Suprapubic skin (tissue), 4 donors: ENCODE results near the gene FUOM. TPM values are rescaled to one million over a fixed set of nuclear protein-coding genes. Genes with fewer than 3 reads are reported as not detected.
A peak's percentile ranks its signal among the peaks of the same experiment; 100 is the strongest.

Source experiments
- DNase-seq, 2 donors: peaks; one replicate each; pipeline ENCODE4 v3.0.0-alpha.2; 2019; ENCODE audit warnings: low spot score in 2 of 2
- H3K27ac ChIP-seq: fragments of 200-600 bp; sonication (generic); one replicate; pipeline ENCODE4 v1.5.1; 2019
- H3K27me3 ChIP-seq: fragments of 200-600 bp; sonication (generic); one replicate; pipeline ENCODE4 v1.5.1; 2019
- H3K36me3 ChIP-seq: fragments of 200-600 bp; sonication (generic); one replicate; pipeline ENCODE4 v1.5.1; 2019
- H3K4me1 ChIP-seq: fragments of 200-600 bp; sonication (generic); one replicate; pipeline ENCODE4 v1.5.1; 2019
- H3K4me3 ChIP-seq: fragments of 200-600 bp; sonication (generic); one replicate; pipeline ENCODE4 v1.5.1; 2019; ENCODE audit warnings: mild to moderate bottlenecking
- H3K9me3 ChIP-seq: fragments of 200-600 bp; sonication (generic); one replicate; pipeline ENCODE4 v1.5.1; 2019
- CTCF ChIP-seq, 2 donors: fragments of 200-600 bp in 1 of 2; fragments of 450-650 bp in 1 of 2; sonication (generic) in 1 of 2; IDR thresholded peaks; one replicate each; pipeline ENCODE4 v1.5.1; 2016 to 2019; ENCODE audit warnings: antibody characterized with exemption in 2 of 2, mild to moderate bottlenecking in 1 of 2, moderate library complexity in 1 of 2
- EP300 ChIP-seq: sonication (generic); formaldehyde crosslinking; IDR thresholded peaks from one replicate; pipeline ENCODE4 v1.6.1; 2017; ENCODE audit warnings: antibody characterized with exemption
- POLR2A ChIP-seq, 2 donors: fragments of 450-650 bp; IDR thresholded peaks; one replicate each; pipeline ENCODE4 v1.6.1; 2017; ENCODE audit warnings: antibody characterized with exemption in 2 of 2, mild to moderate bottlenecking in 2 of 2, moderate library complexity in 2 of 2
- POLR2AphosphoS5 ChIP-seq, 3 donors: sonication (generic); formaldehyde crosslinking; IDR thresholded peaks; one replicate each; pipeline ENCODE4 v1.6.1; 2017; ENCODE audit warnings: antibody characterized with exemption in 3 of 3
- WGBS: methylation state at CpG from one replicate; pipeline ENCODE4 v1.1.5; 2018; 5-methylcytosine and 5-hydroxymethylcytosine counted together
- total RNA-seq, 4 donors: library from RNA; depleted of rRNA; stranded (reverse); fragments of >200 nt; gene quantifications; one replicate each; pipeline ENCODE4 v1.1.0, GENCODE V29; 2016

FUOM gene
- total RNA-seq, 4 donors from 2014 or later: 7.8 to 13.8 (median 11.7) TPM

- 88% methylated on average over 30 of the region's 36 CpGs for WGBS
- Histone ChIP-seq H3K4me3 (peak overlapping the region; percentile 92), H3K9me3 (no peaks in the 10 kb centered on the region), H3K27ac (peak overlapping the region; percentile 77), H3K36me3 (peaks cover 8% of the 10 kb centered on the region), H3K4me1 (peaks cover 20% of the 10 kb centered on the region), H3K27me3 (no peaks in the 10 kb centered on the region)
- no peak for DNase-seq
- TF ChIP-seq EP300: no peak
- no peak for TF ChIP-seq POLR2AphosphoS5 (IDR thresholded peaks at IDR 0.05)
- no peak for TF ChIP-seq CTCF (IDR thresholded peaks at IDR 0.05)
Observed at GRCh38 chr10:133379801-133380666, 22.2 kb upstream of the FUOM start.

GRCh38 chr10:133379152-133379800 lies 21.5 kb upstream of the FUOM start, which contains the start of gene PAOX:
Gene PAOX (plus strand): TSS chr10:133379262. CDS start chr10:133379317, 55 bp downstream.
- Histone ChIP-seq H3K27ac (peak within 1 kb of the TSS; percentile 82), H3K9me3 (no peaks in the 10 kb centered on the region), H3K4me3 (peak within 1 kb of the TSS; percentile 92), H3K36me3 (peaks cover 8% of the 10 kb centered on the region), H3K4me1 (peaks cover 20% of the 10 kb centered on the region), H3K27me3 (no peaks in the 10 kb centered on the region)
- DNase-seq: peak in 1 of 2 donors; percentile 85
- TF ChIP-seq EP300 (no peak), POLR2AphosphoS5 (IDR thresholded peaks at IDR 0.05) (no peak), CTCF (IDR thresholded peaks at IDR 0.05) (no peak)
- WGBS: no CpG with 5 or more reads among the region's 78 CpGs

DNA sequence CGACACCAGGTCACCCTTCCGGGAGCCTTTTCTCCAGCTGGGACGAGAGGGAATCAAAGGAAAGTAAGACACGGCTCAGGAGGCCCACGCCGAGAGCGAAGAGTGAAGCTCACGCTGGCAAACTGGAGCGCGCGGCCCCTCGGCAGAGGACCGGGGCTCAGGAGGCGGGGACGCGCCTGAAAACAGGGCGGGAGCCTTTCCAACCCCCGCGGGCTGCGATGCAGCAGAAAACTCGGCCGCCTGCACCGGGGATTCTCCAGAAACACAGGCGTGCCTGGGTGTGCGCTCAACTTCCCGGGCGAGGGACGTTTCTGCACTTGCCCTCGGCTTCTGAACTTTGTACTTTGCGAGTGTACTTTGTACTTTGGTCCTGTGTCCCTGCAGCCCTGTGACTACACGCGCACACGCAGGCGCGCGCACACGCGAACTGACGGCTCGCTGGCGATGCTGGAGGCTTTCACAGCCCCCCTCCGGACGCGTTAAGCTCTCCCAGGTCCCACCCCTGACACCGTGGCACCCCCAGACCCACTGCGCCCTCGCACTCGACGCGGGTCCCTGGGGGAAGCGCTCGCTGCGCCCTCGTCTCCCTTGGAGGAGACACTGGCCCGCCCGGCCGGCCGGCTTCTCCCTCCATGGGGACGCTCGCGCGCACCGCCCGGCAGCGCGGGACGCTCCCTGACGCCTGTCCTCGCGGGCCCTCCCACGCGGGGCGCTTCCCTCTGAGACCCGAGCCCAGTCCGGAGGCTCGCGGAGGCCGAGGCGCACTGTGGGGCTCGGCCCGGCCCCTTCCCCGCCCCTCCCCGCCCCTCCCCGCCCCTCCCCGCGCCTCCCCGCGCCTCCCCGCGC lies 20.7 kb upstream of the FUOM start:
- Histone ChIP-seq H3K27me3 (no peaks in the 10 kb centered on the region), H3K36me3 (no peaks in the 10 kb centered on the region), H3K4me1 (peaks cover 26% of the 10 kb centered on the region), H3K4me3 (peak overlapping the region; percentile 92), H3K9me3 (no peaks in the 10 kb centered on the region), H3K27ac (peak overlapping the region; percentile 82)
- TF ChIP-seq POLR2AphosphoS5 (IDR thresholded peaks at IDR 0.05): no peak
- TF ChIP-seq CTCF (IDR thresholded peaks at IDR 0.05): no peak
- TF ChIP-seq EP300: no peak
- no peak for TF ChIP-seq POLR2A (IDR thresholded peaks at IDR 0.05)
- peak in 1 of 2 donors; percentile 83 for DNase-seq
- 0% methylated on average over 28 of the region's 90 CpGs for WGBS

- no peak for DNase-seq
- H3K36me3 ChIP-seq: no peaks in the 10 kb centered on the region
- H3K4me1 ChIP-seq: peaks cover 26% of the 10 kb centered on the region
- no peaks in the 10 kb centered on the region for H3K9me3 ChIP-seq
- TF ChIP-seq EP300: no peak
- no peak for TF ChIP-seq POLR2A (IDR thresholded peaks at IDR 0.05)
- no peak for TF ChIP-seq POLR2AphosphoS5 (IDR thresholded peaks at IDR 0.05)
- no peak for TF ChIP-seq CTCF (IDR thresholded peaks at IDR 0.05)
- H3K27me3 ChIP-seq: no peaks in the 10 kb centered on the region
- 50% methylated on average over 4 of the region's 20 CpGs for WGBS
- peak overlapping the region; percentile 92 for H3K4me3 ChIP-seq
- peak overlapping the region; percentile 82 for H3K27ac ChIP-seq
Observed at GRCh38 chr10:133377818-133378250, 20.0 kb upstream of the FUOM start.
